Neural progenitor cell (in vitro differentiated cells): ENCODE data around the gene BRD7. TPM values are rescaled to one million over a fixed set of nuclear protein-coding genes. Genes with fewer than 3 reads are reported as not detected.

Source experiments
- DNase-seq: peaks from one replicate; pipeline ENCODE4 v3.0.0-alpha.2; 2016; ENCODE audit warnings: low spot score
- H2AFZ ChIP-seq: fragments of 200-600 bp; sonication (generic); replicated peaks from 2 replicates; pipeline ENCODE4 v1.6.1; 2016; ENCODE audit warnings: antibody characterized with exemption
- H3F3A ChIP-seq: fragments of 200-600 bp; sonication (generic); 2 replicates; pipeline ENCODE4 v1.6.1; 2016; ENCODE audit warnings: antibody characterized with exemption, low read depth
- H3K27ac ChIP-seq: fragments of 200-600 bp; sonication (generic); 2 replicates; pipeline ENCODE4 v1.5.1; 2016; ENCODE audit warnings: mild to moderate bottlenecking
- H3K27me3 ChIP-seq: fragments of 200-600 bp; sonication (generic); 2 replicates; pipeline ENCODE4 v1.6.1; 2016; ENCODE audit warnings: mild to moderate bottlenecking, moderate library complexity
- H3K36me3 ChIP-seq: fragments of 200-600 bp; sonication (generic); 2 replicates; pipeline ENCODE4 v1.5.1; 2016
- H3K4me1 ChIP-seq: fragments of 200-600 bp; sonication (generic); 2 replicates; pipeline ENCODE4 v1.6.1; 2016; ENCODE audit warnings: mixed run types
- H3K4me2 ChIP-seq: fragments of 200-600 bp; sonication (generic); 2 replicates; pipeline ENCODE4 v1.6.1; 2016
- H3K4me3 ChIP-seq: fragments of 200-600 bp; sonication (generic); 2 replicates; pipeline ENCODE4 v1.5.1; 2016
- H3K79me2 ChIP-seq: fragments of 200-600 bp; sonication (generic); 2 replicates; pipeline ENCODE4 v1.6.1; 2016; ENCODE audit warnings: low read depth
- H3K9ac ChIP-seq: fragments of 200-600 bp; sonication (generic); 2 replicates; pipeline ENCODE4 v1.6.1; 2016
- H3K9me3 ChIP-seq: fragments of 200-600 bp; sonication (generic); 2 replicates; pipeline ENCODE4 v1.5.1; 2016; ENCODE audit warnings: low read depth
- H4K20me1 ChIP-seq: fragments of 200-600 bp; sonication (generic); 2 replicates; pipeline ENCODE4 v1.6.1; 2016; ENCODE audit warnings: low read depth
- H3K27ac Mint-ChIP-seq: 3 replicates; pipeline ENCODE4 v1.8.0; 2021; ENCODE audit warnings: mixed read lengths
- H3K27me3 Mint-ChIP-seq: 2 replicates; pipeline ENCODE4 v1.8.0; 2022; ENCODE audit warnings: low read depth, mild to moderate bottlenecking, inconsistent platforms, moderate library complexity, mixed read lengths; ENCODE audit not compliant: insufficient read depth
- H3K36me3 Mint-ChIP-seq: 3 replicates; pipeline ENCODE4 v1.8.0; 2021; ENCODE audit warnings: mixed read lengths
- H3K4me1 Mint-ChIP-seq: 3 replicates; pipeline ENCODE4 v1.8.0; 2021; ENCODE audit warnings: mixed read lengths
- H3K4me3 Mint-ChIP-seq: 3 replicates; pipeline ENCODE4 v1.8.0; 2021; ENCODE audit warnings: mild to moderate bottlenecking, moderate library complexity, mixed read lengths
- H3K9me3 Mint-ChIP-seq: 3 replicates; pipeline ENCODE4 v1.8.0; 2020; ENCODE audit warnings: mixed read lengths
- CTCF ChIP-seq: fragments of 200-600 bp; sonication (generic); IDR thresholded peaks from 2 replicates; pipeline ENCODE4 v1.5.1; 2017; ENCODE audit warnings: antibody characterized with exemption, mild to moderate bottlenecking
- EZH2 ChIP-seq: fragments of 200-600 bp; sonication (generic); IDR thresholded peaks from 2 replicates; pipeline ENCODE4 v1.6.1; 2017; ENCODE audit warnings: antibody characterized with exemption, mild to moderate bottlenecking, moderate library complexity
- EZH2phosphoT487 ChIP-seq: fragments of 200-600 bp; sonication (generic); IDR thresholded peaks from 2 replicates; pipeline ENCODE4 v1.6.1; 2017; ENCODE audit warnings: antibody characterized with exemption
- total RNA-seq: library from RNA; depleted of rRNA; stranded (reverse); fragments of >200 nt; gene quantifications from 2 replicates; pipeline ENCODE4 v1.2.3, GENCODE V29; 2015; ENCODE audit warnings: low replicate concordance

Gene BRD7
- total RNA-seq, 1 donor from 2014 or later = 164 TPM

DNA sequence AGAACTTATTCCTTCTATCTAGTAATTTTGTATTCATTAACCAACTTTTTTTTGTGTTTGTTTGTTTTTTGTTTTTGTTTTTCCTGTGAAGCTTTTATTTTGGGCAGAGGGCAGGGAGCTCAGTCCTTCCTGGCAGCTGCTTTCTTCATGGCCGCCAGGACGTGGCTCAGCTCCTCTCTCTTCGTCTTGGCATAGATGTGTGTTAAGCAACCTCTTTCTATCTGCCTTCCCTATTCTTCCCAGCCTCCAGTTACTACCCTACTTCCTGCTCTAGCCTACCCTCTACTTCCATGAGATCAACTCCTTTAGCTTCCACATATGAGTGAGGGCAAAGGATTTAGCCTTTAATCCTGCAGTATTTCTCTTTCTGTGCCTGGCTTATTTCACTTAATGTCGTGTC is 8.2 kb upstream of the BRD7 start:
- Histone ChIP-seq H3K36me3 (no peaks in the 10 kb centered on the region), H3K9ac (no peak overlapping the region)
- TF ChIP-seq EZH2phosphoT487 = no peak
- no peak for TF ChIP-seq EZH2
- TF ChIP-seq CTCF = no peak

GRCh38 chr16:50373780-50374179 is 5.0 kb upstream of the BRD7 start:
- Histone ChIP-seq H3K4me3 (no peak overlapping the region), H3K4me2 (no peak overlapping the region), H3K27me3 (no peaks in the 10 kb centered on the region), H3K4me1 (no peaks in the 10 kb centered on the region), H3K9me3 (no peaks in the 10 kb centered on the region), H4K20me1 (no peaks in the 10 kb centered on the region), H3K9ac (no peak overlapping the region), H2AFZ (no peak overlapping the region), H3K79me2 (no peaks in the 10 kb centered on the region), H3F3A (no peaks in the 10 kb centered on the region), H3K36me3 (no peaks in the 10 kb centered on the region), H3K27ac (no peak overlapping the region)
- no peak overlapping the region for H3K4me3 Mint-ChIP-seq
- peaks cover 18% of the 10 kb centered on the region for H3K4me1 Mint-ChIP-seq
- H3K9me3 Mint-ChIP-seq = no peaks in the 10 kb centered on the region
- no peak for DNase-seq
- H3K27me3 Mint-ChIP-seq = peaks cover 8% of the 10 kb centered on the region
- H3K36me3 Mint-ChIP-seq = no peaks in the 10 kb centered on the region
- peak overlapping the region; percentile 72 for H3K27ac Mint-ChIP-seq
- TF ChIP-seq EZH2 (no peak), EZH2phosphoT487 (no peak), CTCF (no peak)

More for the DNA sequence above, 8.2 kb upstream of the BRD7 start:
- no peaks in the 10 kb centered on the region for H3K36me3 Mint-ChIP-seq
- Histone ChIP-seq H3F3A (no peaks in the 10 kb centered on the region), H3K27ac (no peak overlapping the region), H3K79me2 (no peaks in the 10 kb centered on the region), H3K4me2 (no peak overlapping the region), H2AFZ (no peak overlapping the region), H3K9me3 (no peaks in the 10 kb centered on the region), H4K20me1 (no peaks in the 10 kb centered on the region), H3K4me1 (no peaks in the 10 kb centered on the region), H3K27me3 (no peaks in the 10 kb centered on the region), H3K4me3 (no peak overlapping the region)
- H3K4me1 Mint-ChIP-seq = peaks cover 27% of the 10 kb centered on the region
- H3K9me3 Mint-ChIP-seq = no peaks in the 10 kb centered on the region
- no peak overlapping the region for H3K27ac Mint-ChIP-seq
- H3K4me3 Mint-ChIP-seq = no peak overlapping the region
- H3K27me3 Mint-ChIP-seq = peaks cover 8% of the 10 kb centered on the region
- no peak for DNase-seq

DNA sequence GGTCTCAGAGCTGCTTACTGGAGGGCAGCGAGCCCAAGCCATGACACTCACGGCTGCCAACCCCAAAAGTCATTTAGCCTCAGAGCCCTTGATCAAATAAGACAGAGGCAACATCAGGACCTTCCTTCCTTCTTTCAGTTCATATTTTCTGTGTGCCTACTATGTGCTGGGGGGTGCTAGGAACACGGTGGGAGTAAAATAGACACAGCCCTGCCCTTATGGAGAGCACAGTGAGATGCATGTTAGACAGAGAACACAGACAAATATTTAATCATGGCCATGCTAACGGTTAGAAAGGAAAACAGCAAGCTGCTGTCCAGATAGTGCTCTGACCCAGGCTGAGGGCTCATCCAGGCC is 4.5 kb upstream of the BRD7 start:
- H3K36me3 ChIP-seq = no peaks in the 10 kb centered on the region
- H4K20me1 ChIP-seq = peaks cover under 1% of the 10 kb centered on the region
- H2AFZ ChIP-seq = no peak overlapping the region
- no peak overlapping the region for H3K4me2 ChIP-seq
- TF ChIP-seq EZH2phosphoT487 (no peak), EZH2 (no peak), CTCF (no peak)
- Mint-ChIP-seq H3K9me3 (no peaks in the 10 kb centered on the region), H3K27me3 (peaks cover 8% of the 10 kb centered on the region), H3K27ac (peak overlapping the region; percentile 72), H3K4me3 (no peak overlapping the region), H3K36me3 (no peaks in the 10 kb centered on the region), H3K4me1 (peaks cover 18% of the 10 kb centered on the region)
- H3K79me2 ChIP-seq = peaks cover 3% of the 10 kb centered on the region
- H3K9me3 ChIP-seq = no peaks in the 10 kb centered on the region
- no peak overlapping the region for H3K9ac ChIP-seq
- H3K4me3 ChIP-seq = no peak overlapping the region
- no peak overlapping the region for H3K27ac ChIP-seq
- H3F3A ChIP-seq = no peaks in the 10 kb centered on the region
- H3K4me1 ChIP-seq = no peaks in the 10 kb centered on the region
- DNase-seq = no peak
- no peaks in the 10 kb centered on the region for H3K27me3 ChIP-seq
